Progenitor cell of endocrine pancreas (in vitro differentiated cells): ENCODE data around the gene PFKP. TPM values are rescaled to one million over a fixed set of nuclear protein-coding genes. Genes with fewer than 3 reads are reported as not detected.

Experiments
- DNase-seq: peaks from one replicate; pipeline ENCODE4 v3.0.0; 2021; ENCODE audit warnings: low spot score; ENCODE audit not compliant: unreplicated experiment
- H3K27ac Mint-ChIP-seq: 2 replicates; pipeline ENCODE4 v1.8.0; 2021; ENCODE audit warnings: mild to moderate bottlenecking, moderate library complexity, mixed read lengths
- H3K27me3 Mint-ChIP-seq: 2 replicates; pipeline ENCODE4 v1.8.0; 2021; ENCODE audit warnings: mixed read lengths
- H3K36me3 Mint-ChIP-seq: 2 replicates; pipeline ENCODE4 v1.8.0; 2022; ENCODE audit warnings: mixed read lengths; ENCODE audit not compliant: insufficient read depth
- H3K4me1 Mint-ChIP-seq: 2 replicates; pipeline ENCODE4 v1.8.0; 2021; ENCODE audit warnings: low read depth, mixed read lengths
- H3K4me3 Mint-ChIP-seq: 2 replicates; pipeline ENCODE4 v1.8.0; 2021; ENCODE audit warnings: low read depth, mild to moderate bottlenecking, moderate library complexity, mixed read lengths
- H3K9me3 Mint-ChIP-seq: 2 replicates; pipeline ENCODE4 v1.8.0; 2021; ENCODE audit warnings: low read depth, mixed read lengths
- CTCF ChIP-seq: fragments of 200-600 bp; sonication (generic); IDR thresholded peaks from one replicate; pipeline ENCODE4 v1.5.0; 2021; ENCODE audit warnings: antibody characterized with exemption, mild to moderate bottlenecking; ENCODE audit not compliant: unreplicated experiment
- total RNA-seq: library from RNA; stranded (reverse); gene quantifications from 2 replicates; pipeline ENCODE4 v1.2.1, GENCODE V29; 2021

PFKP gene
- total RNA-seq, 1 donor from 2014 or later, result 4.8 TPM

DNA sequence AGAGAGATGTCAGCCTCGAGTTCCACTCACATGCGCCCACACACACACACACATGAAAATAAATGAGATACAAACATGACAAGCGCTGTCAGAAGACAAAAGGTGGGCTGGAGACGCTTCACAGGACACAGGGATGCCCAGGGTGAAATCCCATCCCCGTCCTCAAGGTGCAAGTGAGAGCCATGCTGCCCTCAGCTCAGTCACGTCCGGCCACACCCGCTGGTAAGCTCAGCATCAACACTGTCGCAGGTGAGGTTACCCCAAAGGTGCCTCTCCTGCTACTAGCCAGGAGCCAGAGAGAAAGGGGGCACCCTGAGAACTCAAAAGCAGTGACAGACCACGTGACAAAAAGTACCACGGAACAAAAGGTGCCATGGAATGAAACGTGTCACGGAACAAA, 83.0 kb downstream of the PFKP start:
- Mint-ChIP-seq H3K9me3 (no peaks in the 10 kb centered on the region), H3K27ac (no peak overlapping the region), H3K4me1 (no peaks in the 10 kb centered on the region), H3K4me3 (no peak overlapping the region), H3K36me3 (peaks cover 29% of the 10 kb centered on the region), H3K27me3 (no peaks in the 10 kb centered on the region)
- no peak for TF ChIP-seq CTCF
- no peak for DNase-seq

GRCh38 chr10:3150961-3151360, 83.6 kb downstream of the PFKP start:
- Mint-ChIP-seq H3K36me3 (peaks cover 31% of the 10 kb centered on the region), H3K4me3 (no peak overlapping the region), H3K27ac (no peak overlapping the region), H3K9me3 (no peaks in the 10 kb centered on the region), H3K27me3 (no peaks in the 10 kb centered on the region), H3K4me1 (no peaks in the 10 kb centered on the region)
- no peak for DNase-seq
- TF ChIP-seq CTCF, result no peak

DNA sequence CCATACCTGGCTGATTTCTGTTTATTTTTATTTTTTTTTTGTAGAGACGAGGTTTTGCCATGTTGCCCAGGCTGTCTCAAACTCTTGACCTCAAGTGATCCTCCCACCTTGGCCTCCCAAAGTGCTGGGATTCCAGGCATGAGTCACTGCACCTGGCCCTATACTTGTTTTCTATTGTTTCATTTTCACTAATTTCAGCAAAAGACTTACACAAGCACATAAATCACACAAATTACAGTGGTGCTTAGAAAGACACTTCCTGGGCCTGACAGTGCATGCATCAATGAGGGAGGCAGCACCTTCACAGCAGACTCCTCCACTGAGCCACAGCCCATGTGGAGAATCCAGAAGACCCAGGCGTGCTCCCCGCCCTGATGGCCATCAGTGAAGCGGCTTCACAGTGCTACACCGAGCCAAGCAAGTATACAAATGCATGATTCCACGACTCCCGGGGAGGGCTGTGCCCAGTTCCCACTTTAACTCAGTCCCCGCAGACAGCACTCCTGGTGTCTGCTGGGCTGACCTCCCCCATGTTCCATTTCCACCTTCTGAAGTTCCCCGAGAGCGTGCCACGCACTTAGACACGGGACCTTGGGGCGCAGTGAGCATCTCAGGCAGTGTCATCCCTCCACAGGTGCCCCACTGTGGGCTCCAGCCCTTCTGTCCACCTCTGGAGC, 84.7 kb downstream of the PFKP start:
- Mint-ChIP-seq H3K4me3 (no peak overlapping the region), H3K9me3 (no peaks in the 10 kb centered on the region), H3K27ac (no peak overlapping the region), H3K4me1 (no peaks in the 10 kb centered on the region), H3K36me3 (peaks cover 29% of the 10 kb centered on the region), H3K27me3 (no peaks in the 10 kb centered on the region)
- DNase-seq, result no peak
- TF ChIP-seq CTCF, result no peak

- no peak for TF ChIP-seq CTCF
- DNase-seq, result no peak
- Mint-ChIP-seq H3K4me1 (no peaks in the 10 kb centered on the region), H3K9me3 (no peaks in the 10 kb centered on the region), H3K36me3 (peaks cover 28% of the 10 kb centered on the region), H3K27me3 (no peaks in the 10 kb centered on the region), H3K27ac (peak overlapping the region; percentile 17), H3K4me3 (no peak overlapping the region)
Observed at GRCh38 chr10:3152566-3152935, 85.2 kb downstream of the PFKP start.

- Mint-ChIP-seq H3K27me3 (no peaks in the 10 kb centered on the region), H3K4me3 (no peak overlapping the region), H3K4me1 (no peaks in the 10 kb centered on the region), H3K36me3 (peaks cover 37% of the 10 kb centered on the region), H3K27ac (no peak overlapping the region), H3K9me3 (no peaks in the 10 kb centered on the region)
- no peak for TF ChIP-seq CTCF
- no peak for DNase-seq
Observed at GRCh38 chr10:3154666-3155065, 87.3 kb downstream of the PFKP start.
